DND-41 (cell line): ENCODE measurements around the gene EPB41.

Experiments
- ATAC-seq: fragments of 200-7000 bp; cut with Tn5 transposase; 3 replicates; pipeline ENCODE4 v1.9.1; 2021; ENCODE audit warnings: low read depth; ENCODE audit not compliant: insufficient read depth
- DNase-seq: peaks from one replicate; pipeline ENCODE4 v3.0.0-alpha.2; 2020
- H2AFZ ChIP-seq: 2 replicates; pipeline ENCODE4 v1.6.0; 2012; ENCODE audit warnings: low read depth, low read length
- H3K27ac ChIP-seq: 2 replicates; pipeline ENCODE4 v1.5.1; 2012; ENCODE audit warnings: low read length, inconsistent platforms
- H3K27me3 ChIP-seq: fragments of 200-600 bp; sonication (generic); 2 replicates; pipeline ENCODE4 v1.6.0; 2012; ENCODE audit warnings: low read length, mild to moderate bottlenecking, inconsistent platforms; ENCODE audit not compliant: insufficient read depth, poor library complexity
- H3K36me3 ChIP-seq: 2 replicates; pipeline ENCODE4 v1.5.1; 2012; ENCODE audit warnings: low read length, inconsistent platforms; ENCODE audit not compliant: insufficient read depth
- H3K4me1 ChIP-seq: 2 replicates; pipeline ENCODE4 v1.5.1; 2012; ENCODE audit warnings: mild to moderate bottlenecking, low read length; ENCODE audit not compliant: insufficient read depth
- H3K4me2 ChIP-seq: 2 replicates; pipeline ENCODE4 v1.6.0; 2012; ENCODE audit warnings: mild to moderate bottlenecking, moderate library complexity, low read length, inconsistent platforms; ENCODE audit not compliant: insufficient read depth
- H3K4me3 ChIP-seq, 2 experiments: fragments of 200-600 bp in 1 of 2; shearing (Covaris generic) in 1 of 2; 2 replicates each; pipeline ENCODE4 v1.5.1; 2012 to 2016; ENCODE audit warnings: inconsistent platforms in 2 of 2, low read length in 2 of 2, mild to moderate bottlenecking in 2 of 2, low read depth in 1 of 2, moderate library complexity in 1 of 2
- H3K79me2 ChIP-seq: 2 replicates; pipeline ENCODE4 v1.6.0; 2012; ENCODE audit warnings: low read length, inconsistent platforms; ENCODE audit not compliant: insufficient read depth
- H3K9ac ChIP-seq: 2 replicates; pipeline ENCODE4 v1.6.0; 2012; ENCODE audit warnings: low read depth, mild to moderate bottlenecking, inconsistent platforms, low read length, moderate library complexity
- H3K9me3 ChIP-seq: 2 replicates; pipeline ENCODE4 v1.5.1; 2012; ENCODE audit warnings: low read length, moderate library complexity, mild to moderate bottlenecking, inconsistent platforms; ENCODE audit not compliant: insufficient read depth, severe bottlenecking
- H4K20me1 ChIP-seq: 2 replicates; pipeline ENCODE4 v1.6.0; 2012; ENCODE audit warnings: low read length; ENCODE audit not compliant: insufficient read depth
- EZH2 ChIP-seq: IDR thresholded peaks from 3 replicates; pipeline ENCODE4 v1.6.1; 2012; ENCODE audit warnings: borderline replicate concordance, low read depth, mild to moderate bottlenecking, moderate library complexity, low read length, inconsistent platforms; ENCODE audit not compliant: severe bottlenecking
- TF ChIP-seq, protein P1 (sequence below): IDR thresholded peaks from 2 replicates; pipeline ENCODE4 v1.5.1; 2012; ENCODE audit warnings: borderline replicate concordance, low read length, moderate library complexity, mild to moderate bottlenecking; ENCODE audit not compliant: poor library complexity, severe bottlenecking; ENCODE audit errors: extremely low read depth

The EPB41 gene

GRCh38 chr1:29112705-29113412 lies 198.5 kb downstream of the EPB41 start:
- ATAC-seq, result no peak
- no peaks in the 10 kb centered on the region for H3K4me1 ChIP-seq
- no peaks in the 10 kb centered on the region for H3K79me2 ChIP-seq
- H3K36me3 ChIP-seq, result peaks cover 57% of the 10 kb centered on the region
- no peak for TF ChIP-seq EZH2
- TF ChIP-seq, protein P1, sequence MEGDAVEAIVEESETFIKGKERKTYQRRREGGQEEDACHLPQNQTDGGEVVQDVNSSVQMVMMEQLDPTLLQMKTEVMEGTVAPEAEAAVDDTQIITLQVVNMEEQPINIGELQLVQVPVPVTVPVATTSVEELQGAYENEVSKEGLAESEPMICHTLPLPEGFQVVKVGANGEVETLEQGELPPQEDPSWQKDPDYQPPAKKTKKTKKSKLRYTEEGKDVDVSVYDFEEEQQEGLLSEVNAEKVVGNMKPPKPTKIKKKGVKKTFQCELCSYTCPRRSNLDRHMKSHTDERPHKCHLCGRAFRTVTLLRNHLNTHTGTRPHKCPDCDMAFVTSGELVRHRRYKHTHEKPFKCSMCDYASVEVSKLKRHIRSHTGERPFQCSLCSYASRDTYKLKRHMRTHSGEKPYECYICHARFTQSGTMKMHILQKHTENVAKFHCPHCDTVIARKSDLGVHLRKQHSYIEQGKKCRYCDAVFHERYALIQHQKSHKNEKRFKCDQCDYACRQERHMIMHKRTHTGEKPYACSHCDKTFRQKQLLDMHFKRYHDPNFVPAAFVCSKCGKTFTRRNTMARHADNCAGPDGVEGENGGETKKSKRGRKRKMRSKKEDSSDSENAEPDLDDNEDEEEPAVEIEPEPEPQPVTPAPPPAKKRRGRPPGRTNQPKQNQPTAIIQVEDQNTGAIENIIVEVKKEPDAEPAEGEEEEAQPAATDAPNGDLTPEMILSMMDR, result no peak
- no peak overlapping the region for H2AFZ ChIP-seq
- H3K27me3 ChIP-seq, result no peaks in the 10 kb centered on the region
- H3K9ac ChIP-seq, result no peak overlapping the region
- no peak for DNase-seq
- no peaks in the 10 kb centered on the region for H4K20me1 ChIP-seq
- no peak overlapping the region for H3K4me3 ChIP-seq
- no peaks in the 10 kb centered on the region for H3K9me3 ChIP-seq
- no peak overlapping the region for H3K4me2 ChIP-seq
- H3K27ac ChIP-seq, result no peak overlapping the region

GRCh38 chr1:29113413-29114117 lies 199.2 kb downstream of the EPB41 start:
- TF ChIP-seq, protein P1, result no peak
- TF ChIP-seq EZH2, result no peak
- Histone ChIP-seq H3K9ac (no peak overlapping the region), H3K27me3 (no peaks in the 10 kb centered on the region), H3K36me3 (peaks cover 56% of the 10 kb centered on the region), H3K4me3 (no peak overlapping the region), H3K9me3 (no peaks in the 10 kb centered on the region), H3K4me2 (no peak overlapping the region), H3K27ac (no peak overlapping the region), H4K20me1 (no peaks in the 10 kb centered on the region), H3K79me2 (no peaks in the 10 kb centered on the region), H2AFZ (no peak overlapping the region), H3K4me1 (no peaks in the 10 kb centered on the region)
- ATAC-seq (no peak), DNase-seq (no peak)

DNA sequence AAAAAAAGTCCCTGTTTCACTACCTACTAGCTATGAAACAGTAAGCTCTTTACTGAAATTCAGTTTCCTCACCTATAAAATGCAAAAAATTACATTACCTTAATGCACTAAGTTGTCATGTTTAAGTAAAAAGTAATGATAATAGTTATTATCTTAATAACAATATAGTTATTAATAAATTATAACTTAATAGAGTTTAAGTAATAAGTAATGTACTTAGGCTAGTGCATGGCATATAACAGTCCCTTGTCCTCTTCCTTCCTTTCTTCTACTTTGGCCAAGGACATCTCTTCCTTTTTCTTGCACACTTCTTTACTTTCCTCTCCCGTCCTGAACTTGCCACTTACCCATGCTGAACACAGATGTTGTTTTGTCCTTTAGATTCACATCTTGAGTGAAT lies 200.3 kb downstream of the EPB41 start:
- TF ChIP-seq, protein P1, result no peak
- no peak overlapping the region for H3K4me3 ChIP-seq
- no peak for ATAC-seq
- H3K36me3 ChIP-seq, result peaks cover 51% of the 10 kb centered on the region
- H4K20me1 ChIP-seq, result no peaks in the 10 kb centered on the region
- H3K9me3 ChIP-seq, result no peaks in the 10 kb centered on the region
- no peak overlapping the region for H3K27ac ChIP-seq
- no peaks in the 10 kb centered on the region for H3K79me2 ChIP-seq
- H3K4me1 ChIP-seq, result no peaks in the 10 kb centered on the region
- no peaks in the 10 kb centered on the region for H3K27me3 ChIP-seq
- no peak overlapping the region for H2AFZ ChIP-seq
- H3K4me2 ChIP-seq, result no peak overlapping the region
- no peak for DNase-seq
- no peak overlapping the region for H3K9ac ChIP-seq
